Activated CD4-positive, alpha-beta T cell treated with anti-CD3 and anti-CD28 coated beads for 36 hours (primary cell): ENCODE data around the gene MSANTD1. TPM values are rescaled to one million over a fixed set of nuclear protein-coding genes. Genes with fewer than 3 reads are reported as not detected.

ENCODE experiments used
- ATAC-seq: fragments of 200-7000 bp; cut with Tn5 transposase; one replicate; pipeline ENCODE4 v1.10.0; 2021; ENCODE audit warnings: mild to moderate bottlenecking, moderate library complexity
- CTCF ChIA-PET: fragments of 350-600 bp; sonication (Branson Sonifier 250); formaldehyde crosslinking; loops from one replicate; lab custom pipeline; 2021; ENCODE audit warnings: antibody characterized with exemption; lab: Charles Lee
- POLR2A ChIA-PET: fragments of 350-600 bp; sonication (Branson Sonifier 250); formaldehyde crosslinking; loops from one replicate; lab custom pipeline; 2021; ENCODE audit warnings: antibody characterized with exemption, inconsistent platforms; lab: Charles Lee
- DNase-seq: peaks from one replicate; pipeline ENCODE4 v3.0.0-alpha.2; 2020
- H3K27ac Mint-ChIP-seq: one replicate; pipeline ENCODE4 v1.8.0; 2021; ENCODE audit warnings: mixed read lengths
- H3K27me3 Mint-ChIP-seq: one replicate; pipeline ENCODE4 v1.8.0; 2021; ENCODE audit warnings: mixed read lengths
- H3K36me3 Mint-ChIP-seq: one replicate; pipeline ENCODE4 v1.8.0; 2021; ENCODE audit warnings: low read depth, mixed read lengths
- H3K4me1 Mint-ChIP-seq: one replicate; pipeline ENCODE4 v1.8.0; 2021; ENCODE audit warnings: mixed read lengths
- H3K4me3 Mint-ChIP-seq: one replicate; pipeline ENCODE4 v1.8.0; 2021; ENCODE audit warnings: mild to moderate bottlenecking, moderate library complexity, mixed read lengths
- H3K9me3 Mint-ChIP-seq: one replicate; pipeline ENCODE4 v1.8.0; 2021; ENCODE audit warnings: low read depth, mixed read lengths
- intact Hi-C, 2 experiments: fragments of 100-400 bp; cut with DNase I in 1 of 2; cut with micrococcal nuclease in 1 of 2; formaldehyde crosslinking; loops; one replicate each; pipeline versions ENCODE4 v1.14.2 to v1.15.1; 2022 to 2024; cut with DNase I, micrococcal nuclease
- total RNA-seq, 2 experiments: library from RNA; stranded (reverse); gene quantifications; one replicate each; pipeline ENCODE4 v1.2.3, GENCODE V29; 2021

The MSANTD1 gene
- total RNA-seq, 2 experiments from 2014 or later: 0.46 to 0.69 TPM

DNA sequence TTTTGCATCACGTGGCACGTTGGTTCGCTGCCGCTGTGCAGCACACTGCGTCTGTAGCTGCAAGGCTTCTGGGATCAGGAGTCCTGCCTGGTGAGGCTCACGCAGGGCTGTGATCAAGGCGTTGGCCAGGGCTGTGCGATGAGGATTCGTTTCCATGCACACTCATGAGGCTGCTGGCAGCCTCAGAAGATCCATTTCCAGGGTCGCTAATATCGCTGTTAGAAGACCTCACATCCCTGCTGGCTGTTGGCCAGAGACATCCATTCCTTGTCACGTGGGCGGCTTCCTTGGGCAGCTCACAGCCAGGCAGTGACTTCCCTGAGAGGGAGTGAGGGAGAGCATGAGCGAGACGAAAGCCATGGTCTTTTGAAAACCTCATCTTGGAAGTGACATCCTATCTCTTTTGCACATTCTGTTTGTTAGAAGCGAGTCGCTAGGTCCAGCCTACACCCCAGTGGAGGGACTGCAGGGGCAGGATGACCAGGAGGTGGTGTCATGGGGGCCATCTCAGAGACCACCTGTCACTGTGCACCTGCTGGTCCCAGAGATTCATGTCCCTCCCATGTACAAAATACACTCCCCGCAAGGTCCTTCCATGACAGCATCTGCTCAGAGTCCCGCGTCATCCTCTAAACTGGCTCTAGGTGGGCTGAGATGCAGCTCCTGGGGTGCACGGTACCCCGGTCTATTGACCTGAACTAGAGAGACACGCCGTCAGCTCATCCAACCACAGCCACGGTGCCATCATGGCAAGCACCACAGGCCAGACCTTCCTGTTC, 56.1 kb downstream of the MSANTD1 start:
- POLR2A ChIA-PET: no interaction called here
- Mint-ChIP-seq H3K4me3 (no peak overlapping the region), H3K27ac (peak overlapping the region; percentile 78), H3K4me1 (peaks cover 53% of the 10 kb centered on the region), H3K36me3 (no peaks in the 10 kb centered on the region), H3K27me3 (no peaks in the 10 kb centered on the region), H3K9me3 (no peaks in the 10 kb centered on the region)
- CTCF ChIA-PET: interaction anchor here (0.7 kb wide), 1 partner anchor 13 kb away, joined by 3 read pairs; no protein-coding TSS in a partner anchor
- no peak for ATAC-seq
- no peak for DNase-seq
- intact Hi-C loops: no loop called here

DNA sequence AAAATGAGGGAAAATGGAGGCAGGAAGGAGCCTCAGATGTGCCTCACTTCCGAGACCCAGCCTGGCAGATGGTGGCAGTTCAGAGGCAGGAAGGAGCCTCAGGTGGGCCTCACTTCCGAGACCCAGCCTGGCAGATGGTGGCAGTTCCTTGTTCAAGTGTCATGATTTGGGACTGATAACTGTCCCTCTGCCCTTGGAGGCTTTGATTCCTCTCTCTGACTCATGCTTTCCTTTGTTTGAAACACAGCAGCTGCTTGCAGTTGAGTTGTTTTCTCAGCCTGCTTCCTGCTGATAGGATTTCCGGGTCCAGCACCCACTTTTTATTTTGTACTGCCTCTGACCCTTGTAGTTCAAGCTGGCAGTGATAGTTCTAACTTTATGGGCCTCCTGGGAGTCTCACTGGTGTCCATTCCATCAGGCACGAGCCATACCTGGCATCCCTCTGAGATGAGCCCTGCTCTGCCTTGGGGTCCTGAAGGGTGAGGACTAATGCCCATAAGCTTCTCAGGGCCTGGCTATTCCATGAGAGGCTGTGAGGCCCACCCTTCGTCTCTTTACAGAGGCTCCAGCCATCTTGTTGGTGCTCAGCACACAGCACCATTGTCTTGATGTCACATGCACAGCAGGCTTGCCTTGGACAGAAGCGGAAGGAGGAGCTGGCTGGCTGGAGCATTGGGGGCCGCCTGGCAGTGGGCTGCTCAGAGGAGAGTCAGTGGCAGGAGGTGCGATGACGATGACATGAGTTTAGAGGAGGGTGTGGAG, 56.8 kb downstream of the MSANTD1 start:
- intact Hi-C loops: no loop called here
- no peaks in the 10 kb centered on the region for H3K9me3 Mint-ChIP-seq
- H3K36me3 Mint-ChIP-seq: no peaks in the 10 kb centered on the region
- H3K27me3 Mint-ChIP-seq: no peaks in the 10 kb centered on the region
- CTCF ChIA-PET: interaction anchor here (0.7 to 1.4 kb wide), 2 partner anchors 12 to 13 kb away, joined by 3 to 4 read pairs; no protein-coding TSS in a partner anchor
- peaks cover 51% of the 10 kb centered on the region for H3K4me1 Mint-ChIP-seq
- no peak overlapping the region for H3K4me3 Mint-ChIP-seq
- POLR2A ChIA-PET: interaction anchor here (0.9 kb wide), 1 partner anchor 65 kb away, joined by 3 read pairs; no protein-coding TSS in a partner anchor
- peak overlapping the region; percentile 78 for H3K27ac Mint-ChIP-seq
- peak; percentile 54 for DNase-seq
- ATAC-seq: peak; percentile 27

Other genes starting within 250 kb of the MSANTD1 start
- not detected for gene HTT-AS, start 174.6 kb upstream of the MSANTD1 start, total RNA-seq
- gene HTT, start 174.5 kb upstream of the MSANTD1 start, total RNA-seq: 100 to 1,000 TPM in 1 of 2 experiments, 10 to 100 TPM in 1; 80.1 to 127 TPM
- gene RGS12, start 43.9 kb downstream of the MSANTD1 start, total RNA-seq: 1 to 10 TPM; 8.0 to 9.4 TPM
- gene HGFAC, start 192.8 kb downstream of the MSANTD1 start, total RNA-seq: not detected
- gene DOK7, start 214.1 kb downstream of the MSANTD1 start, total RNA-seq: not detected